A673 (cell line): ENCODE data around the gene TAOK3. TPM values are rescaled to one million over a fixed set of nuclear protein-coding genes. Genes with fewer than 3 reads are reported as not detected.

Source experiments
- BruUV-seq: library from RNA; stranded (reverse); fragments of 400-500 nt; replicated peaks from 2 replicates; lab custom pipeline; 2021; lab: Mats Ljungman, UMichigan
- CTCF ChIA-PET: fragments of 300-600 bp; sonication (Branson Sonifier 250); formaldehyde crosslinking; loops from one replicate; lab custom pipeline; 2022; ENCODE audit warnings: antibody characterized with exemption; lab: Charles Lee
- POLR2A ChIA-PET: fragments of 300-600 bp; sonication (Branson Sonifier 250); formaldehyde crosslinking; loops from one replicate; lab custom pipeline; 2022; ENCODE audit warnings: antibody characterized with exemption; ENCODE audit not compliant: low non-redundant PET; lab: Charles Lee
- DNase-seq: peaks from one replicate; pipeline ENCODE4 v3.0.0-alpha.2; 2015; ENCODE audit warnings: low spot score
- H3K27ac ChIP-seq: fragments of 200-600 bp; sonication (generic); 2 replicates; pipeline ENCODE4 v1.5.1; 2016; ENCODE audit warnings: mixed run types, low read depth, mild to moderate bottlenecking, mixed read lengths, antibody characterized with exemption, low read length; ENCODE audit not compliant: poor library complexity, severe bottlenecking
- H3K27me3 ChIP-seq: fragments of 200-600 bp; sonication (generic); replicated peaks from 2 replicates; pipeline ENCODE4 v1.6.1; 2017; ENCODE audit warnings: mixed run types, low read depth, mild to moderate bottlenecking, mixed read lengths, antibody characterized with exemption, low read length; ENCODE audit not compliant: insufficient read depth, poor library complexity
- H3K36me3 ChIP-seq: fragments of 200-600 bp; sonication (generic); 2 replicates; pipeline ENCODE4 v1.6.1; 2016; ENCODE audit warnings: mixed run types, mild to moderate bottlenecking, mixed read lengths, antibody characterized with exemption, low read length; ENCODE audit not compliant: insufficient read depth, poor library complexity, severe bottlenecking
- H3K4me1 ChIP-seq: fragments of 200-600 bp; sonication (generic); 2 replicates; pipeline ENCODE4 v1.6.1; 2017; ENCODE audit warnings: mixed run types, mild to moderate bottlenecking, mixed read lengths, antibody characterized with exemption, low read length; ENCODE audit not compliant: insufficient read depth, poor library complexity, severe bottlenecking
- H3K4me3 ChIP-seq: fragments of 200-600 bp; sonication (generic); 2 replicates; pipeline ENCODE4 v1.5.1; 2016; ENCODE audit warnings: low read depth, mixed run types, mild to moderate bottlenecking, mixed read lengths, low read length; ENCODE audit not compliant: poor library complexity, severe bottlenecking
- H3K9me3 ChIP-seq: fragments of 200-600 bp; sonication (generic); 2 replicates; pipeline ENCODE4 v1.6.1; 2016; ENCODE audit warnings: mixed run types, low read depth, mild to moderate bottlenecking, mixed read lengths, antibody characterized with exemption, low read length; ENCODE audit not compliant: poor library complexity, severe bottlenecking
- CTCF ChIP-seq: fragments of 300-800, 200-600 bp; sonication (generic); conservative IDR thresholded peaks from 2 replicates; pipeline ENCODE4 v1.5.1; 2017; ENCODE audit warnings: low read depth, mild to moderate bottlenecking, antibody characterized with exemption, low read length, moderate library complexity, mixed read lengths
- EZH2 ChIP-seq: fragments of 200-600 bp; sonication (generic); IDR thresholded peaks from 2 replicates; pipeline ENCODE4 v1.6.1; 2017; ENCODE audit warnings: borderline replicate concordance, low read depth, mild to moderate bottlenecking, mixed read lengths, antibody characterized with exemption, low read length; ENCODE audit not compliant: poor library complexity, severe bottlenecking
- intact Hi-C: fragments of 100-400 bp; cut with micrococcal nuclease; formaldehyde crosslinking; loops from one replicate; pipeline ENCODE4 v1.10.0; 2022; ENCODE audit not compliant: unreplicated experiment
- total RNA-seq: library from RNA; stranded (reverse); gene quantifications from 2 replicates; pipeline ENCODE4 v1.2.3, GENCODE V29; 2021

The TAOK3 gene
- total RNA-seq, 1 experiment from 2014 or later = 48.9 TPM

- ChIA-PET CTCF (no interaction called here), POLR2A (no interaction called here)
- H3K27me3 ChIP-seq = no peaks in the 10 kb centered on the region
- BruUV-seq = no TSS peak
- H3K36me3 ChIP-seq = no peaks in the 10 kb centered on the region
- intact Hi-C loops = no loop called here
- no peaks in the 10 kb centered on the region for H3K4me1 ChIP-seq
- H3K27ac ChIP-seq = no peak overlapping the region
- no peak overlapping the region for H3K4me3 ChIP-seq
- TF ChIP-seq EZH2 (no peak), CTCF (no peak)
- no peaks in the 10 kb centered on the region for H3K9me3 ChIP-seq
- peak; percentile 21 for DNase-seq
Observed at GRCh38 chr12:118219772-118220171, 152.9 kb downstream of the TAOK3 start.

GRCh38 chr12:118219106-118219505 lies 153.6 kb downstream of the TAOK3 start:
- no peaks in the 10 kb centered on the region for H3K27me3 ChIP-seq
- intact Hi-C loops = no loop called here
- H3K27ac ChIP-seq = no peak overlapping the region
- TF ChIP-seq EZH2 (no peak), CTCF (no peak)
- no peaks in the 10 kb centered on the region for H3K4me1 ChIP-seq
- no peaks in the 10 kb centered on the region for H3K9me3 ChIP-seq
- POLR2A ChIA-PET = interaction anchor here (0.8 kb wide), 1 partner anchor 184 kb away, joined by 3 read pairs; no protein-coding TSS in a partner anchor
- H3K4me3 ChIP-seq = no peak overlapping the region
- CTCF ChIA-PET = no interaction called here
- no TSS peak for BruUV-seq
- no peak for DNase-seq
- no peaks in the 10 kb centered on the region for H3K36me3 ChIP-seq

GRCh38 chr12:118213452-118213851 lies 159.3 kb downstream of the TAOK3 start:
- Histone ChIP-seq H3K4me1 (no peaks in the 10 kb centered on the region), H3K4me3 (no peak overlapping the region), H3K9me3 (no peaks in the 10 kb centered on the region), H3K27me3 (no peaks in the 10 kb centered on the region), H3K36me3 (peaks cover 9% of the 10 kb centered on the region), H3K27ac (no peak overlapping the region)
- TF ChIP-seq EZH2 = no peak
- TF ChIP-seq CTCF = no peak
- intact Hi-C loops = no loop called here
- no TSS peak for BruUV-seq
- ChIA-PET CTCF (no interaction called here), POLR2A (no interaction called here)
- DNase-seq = no peak
